Mucosa of descending colon (tissue), 3 donors: ENCODE results near the gene SLCO1B3. TPM values are rescaled to one million over a fixed set of nuclear protein-coding genes. Genes with fewer than 3 reads are reported as not detected.

Experiments
- ATAC-seq: fragments of 200-7000 bp; cut with Tn5 transposase; one replicate; pipeline ENCODE4 v1.9.1; 2020; ENCODE audit warnings: mild to moderate bottlenecking, moderate library complexity
- DNase-seq, 3 donors: peaks; one replicate each; pipeline ENCODE4 v3.0.0-alpha.2; 2020
- H3K36me3 ChIP-seq: fragments of 200-600 bp; one replicate; pipeline ENCODE4 v1.8.0; 2021; ENCODE audit warnings: low read depth, mild to moderate bottlenecking
- H3K4me1 ChIP-seq: fragments of 200-600 bp; one replicate; pipeline ENCODE4 v1.8.0; 2021; ENCODE audit warnings: low read depth, mild to moderate bottlenecking
- H3K4me3 ChIP-seq: fragments of 200-600 bp; one replicate; pipeline ENCODE4 v1.8.0; 2021; ENCODE audit warnings: mild to moderate bottlenecking
- H3K9me3 ChIP-seq: fragments of 200-600 bp; one replicate; pipeline ENCODE4 v1.8.0; 2021; ENCODE audit warnings: mild to moderate bottlenecking
- intact Hi-C, 2 donors: fragments of 100-400 bp; cut with DNase I in 1 of 2; cut with micrococcal nuclease in 1 of 2; formaldehyde crosslinking; loops; one replicate each; pipeline versions ENCODE4 v1.11.0 to v1.11.1; 2022; cut with DNase I, micrococcal nuclease
- total RNA-seq, 3 donors: library from RNA; stranded (reverse); fragmentation: NEBNext Ultra II Directional in 2 of 3; extraction: Animal tissue kit (Norgen Biotek cat#: 25700) in 2 of 3; gene quantifications; one replicate each; pipeline versions ENCODE4 v1.2.1 to v1.2.4, GENCODE V29; 2021 to 2023
- TF ChIP-seq, protein P1 (sequence below): fragments of 200-600 bp; IDR thresholded peaks from one replicate; pipeline ENCODE4 v1.8.0; 2022; ENCODE audit warnings: antibody characterized with exemption, mild to moderate bottlenecking
- donor health status: DM: no; HTN: no; CAD: no; lungs with moderate emphysema.
- donor health status: DM: no; HTN: no; CAD: no.
- donor health status: DM: no; HTN: yes; CAD: no.

Gene SLCO1B3
- total RNA-seq, 3 donors from 2014 or later, result 0.72 TPM; not detected in 2

DNA sequence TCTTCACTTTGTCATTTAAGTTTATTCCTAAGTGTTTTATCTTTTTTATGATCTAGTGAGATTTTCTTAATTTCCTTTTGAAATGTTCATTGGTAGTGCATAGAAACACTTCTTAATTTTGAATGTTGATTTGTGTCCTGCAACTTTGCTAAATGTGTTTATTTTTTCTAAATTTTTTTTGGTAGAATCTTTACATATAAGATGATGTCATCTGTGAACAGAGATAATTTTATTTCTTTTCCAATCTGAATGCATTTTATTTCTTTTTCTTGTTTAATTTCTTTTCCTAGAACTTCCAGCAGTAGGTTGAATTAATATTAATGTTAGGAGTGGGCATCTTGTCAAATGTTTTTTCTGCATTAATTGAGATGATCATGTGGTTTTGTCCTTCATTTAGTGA, 42.1 kb downstream of the SLCO1B3 start:
- Histone ChIP-seq H3K9me3 (no peaks in the 10 kb centered on the region), H3K4me1 (no peaks in the 10 kb centered on the region), H3K36me3 (no peaks in the 10 kb centered on the region), H3K4me3 (no peak overlapping the region)
- ATAC-seq, result no peak
- TF ChIP-seq, protein P1, sequence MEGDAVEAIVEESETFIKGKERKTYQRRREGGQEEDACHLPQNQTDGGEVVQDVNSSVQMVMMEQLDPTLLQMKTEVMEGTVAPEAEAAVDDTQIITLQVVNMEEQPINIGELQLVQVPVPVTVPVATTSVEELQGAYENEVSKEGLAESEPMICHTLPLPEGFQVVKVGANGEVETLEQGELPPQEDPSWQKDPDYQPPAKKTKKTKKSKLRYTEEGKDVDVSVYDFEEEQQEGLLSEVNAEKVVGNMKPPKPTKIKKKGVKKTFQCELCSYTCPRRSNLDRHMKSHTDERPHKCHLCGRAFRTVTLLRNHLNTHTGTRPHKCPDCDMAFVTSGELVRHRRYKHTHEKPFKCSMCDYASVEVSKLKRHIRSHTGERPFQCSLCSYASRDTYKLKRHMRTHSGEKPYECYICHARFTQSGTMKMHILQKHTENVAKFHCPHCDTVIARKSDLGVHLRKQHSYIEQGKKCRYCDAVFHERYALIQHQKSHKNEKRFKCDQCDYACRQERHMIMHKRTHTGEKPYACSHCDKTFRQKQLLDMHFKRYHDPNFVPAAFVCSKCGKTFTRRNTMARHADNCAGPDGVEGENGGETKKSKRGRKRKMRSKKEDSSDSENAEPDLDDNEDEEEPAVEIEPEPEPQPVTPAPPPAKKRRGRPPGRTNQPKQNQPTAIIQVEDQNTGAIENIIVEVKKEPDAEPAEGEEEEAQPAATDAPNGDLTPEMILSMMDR, result no peak
- no peak for DNase-seq
- intact Hi-C loops, result no loop called here

- no peaks in the 10 kb centered on the region for H3K9me3 ChIP-seq
- no peak overlapping the region for H3K4me3 ChIP-seq
- no peaks in the 10 kb centered on the region for H3K36me3 ChIP-seq
- intact Hi-C loops, result no loop called here
- DNase-seq (no peak), ATAC-seq (no peak)
- no peaks in the 10 kb centered on the region for H3K4me1 ChIP-seq
- TF ChIP-seq, protein P1, result no peak
These were observed 52.6 kb downstream of the SLCO1B3 start for GRCh38 chr12:20863056-20863455.

DNA sequence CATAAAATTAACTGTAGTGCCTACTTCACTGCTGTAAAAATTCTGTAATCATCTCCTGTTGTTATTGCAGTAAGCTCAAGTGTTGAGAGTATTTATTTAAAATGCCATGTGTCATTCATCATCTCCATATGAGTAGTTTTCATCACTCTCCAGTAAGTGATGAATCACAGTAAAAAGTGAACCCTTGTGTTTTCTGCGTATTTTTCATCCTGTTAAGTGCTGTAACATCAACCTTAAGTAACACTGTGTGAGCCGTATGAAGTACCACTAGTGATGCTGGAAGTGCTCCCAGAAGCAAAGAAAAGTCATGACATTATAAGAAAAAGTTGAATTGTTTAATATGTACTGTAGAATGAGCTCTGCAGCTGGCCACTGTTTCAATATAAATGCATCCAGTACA, 55.4 kb downstream of the SLCO1B3 start:
- no peak for ATAC-seq
- intact Hi-C loops, result no loop called here
- no peaks in the 10 kb centered on the region for H3K4me1 ChIP-seq
- no peaks in the 10 kb centered on the region for H3K36me3 ChIP-seq
- H3K4me3 ChIP-seq, result no peak overlapping the region
- DNase-seq, result no peak
- no peaks in the 10 kb centered on the region for H3K9me3 ChIP-seq
- TF ChIP-seq, protein P1, result no peak

DNA sequence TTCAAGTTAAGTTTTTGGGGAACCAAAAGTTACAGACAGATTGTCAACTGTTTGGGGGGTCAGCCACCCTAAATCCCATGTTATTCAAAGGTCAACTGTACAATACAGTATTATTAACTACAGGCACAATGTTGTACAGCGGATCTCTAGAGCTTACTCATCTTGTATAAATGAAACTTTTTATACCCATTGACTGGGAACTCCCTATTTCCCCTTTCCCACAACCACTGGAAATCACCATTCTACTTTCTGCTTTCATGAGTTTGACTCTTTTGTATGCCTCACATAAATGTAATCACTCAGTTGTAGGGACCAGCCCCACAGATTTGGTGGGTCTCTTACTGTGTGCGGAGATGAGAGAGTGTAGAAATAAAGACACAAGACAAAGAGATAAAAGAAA, 57.8 kb downstream of the SLCO1B3 start:
- Histone ChIP-seq H3K4me1 (no peaks in the 10 kb centered on the region), H3K9me3 (no peaks in the 10 kb centered on the region), H3K4me3 (no peak overlapping the region), H3K36me3 (no peaks in the 10 kb centered on the region)
- ATAC-seq (no peak), DNase-seq (no peak)
- TF ChIP-seq, protein P1, result no peak
- intact Hi-C loops, result no loop called here

GRCh38 chr12:20883288-20883687, 72.8 kb downstream of the SLCO1B3 start:
- H3K36me3 ChIP-seq, result no peaks in the 10 kb centered on the region
- H3K9me3 ChIP-seq, result peaks cover 2% of the 10 kb centered on the region
- TF ChIP-seq, protein P1, result no peak
- H3K4me3 ChIP-seq, result no peak overlapping the region
- DNase-seq (peak in 1 of 3 donors; percentile 52), ATAC-seq (peak; percentile 91)
- no peaks in the 10 kb centered on the region for H3K4me1 ChIP-seq
- intact Hi-C loops, result no loop called here

DNA sequence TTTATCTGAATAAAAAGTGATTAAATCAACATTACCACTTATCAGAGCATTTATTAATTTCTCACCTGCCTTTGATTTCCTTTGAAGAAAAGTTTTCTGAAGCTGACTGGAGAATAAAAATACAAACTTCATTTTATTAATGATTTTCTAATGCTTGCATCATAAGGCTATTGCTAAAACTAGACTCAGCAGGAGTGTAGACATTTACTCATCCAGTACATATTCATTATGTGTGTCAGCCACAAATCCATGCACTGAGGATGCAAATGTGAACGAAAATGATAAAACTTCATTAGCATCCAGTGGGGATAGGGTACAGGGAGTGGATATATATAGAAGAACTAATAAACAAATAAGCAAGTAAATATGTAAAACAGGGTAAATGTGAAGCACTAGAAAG, 74.6 kb downstream of the SLCO1B3 start:
- TF ChIP-seq, protein P1, result no peak
- DNase-seq (no peak), ATAC-seq (no peak)
- intact Hi-C loops, result no loop called here
- no peak overlapping the region for H3K4me3 ChIP-seq
- H3K4me1 ChIP-seq, result no peaks in the 10 kb centered on the region
- H3K9me3 ChIP-seq, result peaks cover 5% of the 10 kb centered on the region
- H3K36me3 ChIP-seq, result no peaks in the 10 kb centered on the region
